Astrocyte (in vitro differentiated cells and primary cell): ENCODE measurements around the gene REPIN1.

Source experiments
- CTCF ChIP-seq: IDR thresholded peaks from 2 replicates; pipeline ENCODE4 v1.5.1; 2011; ENCODE audit warnings: low read depth, mild to moderate bottlenecking, inconsistent platforms, low read length, moderate library complexity; ENCODE audit not compliant: insufficient read depth
- EZH2 ChIP-seq: IDR thresholded peaks from 2 replicates; pipeline ENCODE4 v1.6.1; 2012; ENCODE audit warnings: mild to moderate bottlenecking, low read length, inconsistent platforms; ENCODE audit not compliant: insufficient read depth

- TF ChIP-seq CTCF: no peak
- TF ChIP-seq EZH2: no peak
Measured at GRCh38 chr7:150406312-150406566, 37.6 kb downstream of the REPIN1 start.
